K562 (cell line): ENCODE results near the gene SENP1. TPM values are rescaled to one million over a fixed set of nuclear protein-coding genes. Genes with fewer than 3 reads are reported as not detected.

Source experiments
- ATAC-seq: fragments of 200-7000 bp; cut with Tn5 transposase; 3 replicates; pipeline ENCODE4 v1.9.1; 2020; ENCODE audit warnings: moderate library complexity
- BruUV-seq: library from RNA; stranded (reverse); fragments of 400-500 nt; replicated peaks from 2 replicates; lab custom pipeline; 2021; lab: Mats Ljungman, UMichigan
- CTCF ChIA-PET: fragments of 300-600 bp; formaldehyde crosslinking; extraction: SDS; loops from one replicate; lab custom pipeline; 2021; ENCODE audit warnings: low intra/inter-chr PET ratio; lab: Yijun Ruan, JAX
- POLR2A ChIA-PET: fragments of 300-600, 350-650 bp; sonication (Branson Sonifier 250); formaldehyde crosslinking; extraction: SDS; loops from one replicate; lab custom pipeline; 2021; ENCODE audit warnings: antibody characterized with exemption, inconsistent platforms; lab: Yijun Ruan, JAX
- DNase-seq, 4 experiments: peaks; one replicate each; pipeline versions ENCODE4 v3.0.0 to v3.0.0-alpha.2; 2011 to 2018; ENCODE audit warnings: low spot score in 3 of 4, mixed read lengths in 3 of 4; ENCODE audit errors: extremely low read depth in 1 of 4
- FAIRE-seq: peaks from 2 replicates; lab custom pipeline; 2011; peaks lifted over from hg19 to GRCh38; lab: Jason Lieb, UNC
- H2AFZ ChIP-seq: 2 replicates; pipeline ENCODE4 v1.6.0; 2011; ENCODE audit warnings: low read depth, low read length, control low read depth, inconsistent platforms
- H3K27ac ChIP-seq: fragments of 200-600 bp; 3 replicates; pipeline ENCODE4 v1.8.0; 2011; ENCODE audit warnings: low read depth, mild to moderate bottlenecking, control low read depth, inconsistent platforms, low read length, moderate library complexity, mixed read lengths; ENCODE audit errors: extremely low read depth
- H3K27me3 ChIP-seq, 2 experiments: fragments of 300-600 bp in 1 of 2; 2 replicates in 1 of 2; 3 replicates in 1 of 2; pipeline versions ENCODE4 v1.6.0 to v1.8.0; 2011; ENCODE audit warnings: inconsistent platforms in 2 of 2, low read length in 2 of 2, mild to moderate bottlenecking in 1 of 2, mixed read lengths in 1 of 2, moderate library complexity in 1 of 2; ENCODE audit not compliant: control insufficient read depth in 2 of 2, insufficient read depth in 2 of 2
- H3K36me3 ChIP-seq: fragments of 300-600 bp; 3 replicates; pipeline ENCODE4 v1.8.0; 2011; ENCODE audit warnings: mild to moderate bottlenecking, low read length, inconsistent platforms; ENCODE audit not compliant: control insufficient read depth, insufficient read depth
- H3K4me1 ChIP-seq, 2 experiments: fragments of 200-600 bp in 1 of 2; replicated peaks in 1 of 2; 2 replicates in 1 of 2; 3 replicates in 1 of 2; pipeline versions ENCODE4 v1.5.1 to v1.8.0; 2011; ENCODE audit warnings: inconsistent platforms in 2 of 2, low read length in 2 of 2, mild to moderate bottlenecking in 1 of 2, mixed read lengths in 1 of 2, moderate library complexity in 1 of 2; ENCODE audit not compliant: control insufficient read depth in 2 of 2, insufficient read depth in 2 of 2
- H3K4me2 ChIP-seq: 2 replicates; pipeline ENCODE4 v1.6.1; 2011; ENCODE audit warnings: low read length, control low read depth, inconsistent platforms, mixed read lengths; ENCODE audit not compliant: insufficient read depth
- H3K4me3 ChIP-seq: fragments of 200-600 bp; sonication (generic), shearing (Covaris generic); 2 replicates; pipeline ENCODE4 v1.5.1; 2016; ENCODE audit warnings: control low read depth, inconsistent platforms
- H3K79me2 ChIP-seq: fragments of 200-600 bp; 3 replicates; pipeline ENCODE4 v1.8.0; 2011; ENCODE audit warnings: low read length, inconsistent platforms; ENCODE audit not compliant: control insufficient read depth, insufficient read depth
- H3K9ac ChIP-seq, 2 experiments: 2 replicates each; pipeline versions ENCODE4 v1.6.0 to v1.6.1; 2011; ENCODE audit warnings: low read depth in 2 of 2, low read length in 2 of 2, control low read depth in 1 of 2, inconsistent platforms in 1 of 2, mild to moderate bottlenecking in 1 of 2, mixed read lengths in 1 of 2; ENCODE audit not compliant: insufficient read depth in 1 of 2
- H3K9me1 ChIP-seq: one replicate; pipeline ENCODE4 v1.6.0; 2011; ENCODE audit warnings: inconsistent platforms, mild to moderate bottlenecking, low read length, moderate library complexity; ENCODE audit not compliant: control insufficient read depth, insufficient read depth
- H3K9me3 ChIP-seq: replicated peaks from 2 replicates; pipeline ENCODE4 v1.5.1; 2011; ENCODE audit warnings: low read depth, low read length, inconsistent platforms; ENCODE audit not compliant: control insufficient read depth, insufficient read depth
- H4K20me1 ChIP-seq: replicated peaks from 2 replicates; pipeline ENCODE4 v1.6.1; 2011; ENCODE audit warnings: low read length, inconsistent platforms, mixed read lengths; ENCODE audit not compliant: control insufficient read depth, insufficient read depth
- MEF2D ChIP-seq: conservative IDR thresholded peaks from 2 replicates; pipeline ENCODE4 v1.6.1; 2016; ENCODE audit warnings: low read depth, missing genetic modification characterization, missing compliant biosample characterization
- SAFB2 ChIP-seq: fragments of 200-400 bp; formaldehyde crosslinking; IDR thresholded peaks from 2 replicates; pipeline ENCODE4 v1.6.1; 2018; ENCODE audit warnings: borderline replicate concordance, low read length, low read depth, moderate library complexity; ENCODE audit not compliant: severe bottlenecking
- SNRNP70 ChIP-seq: fragments of 200-400 bp; formaldehyde crosslinking; optimal IDR thresholded peaks from 2 replicates; pipeline ENCODE3; 2017; ENCODE audit warnings: low read depth, low read length
- TRIM24 ChIP-seq, 2 experiments: fragments of 450-650 bp; IDR thresholded peaks; 2 replicates each; pipeline ENCODE4 v1.6.1; 2016
- ZNF785 ChIP-seq: fragments of 250-450 bp; sonication (Bioruptor Pico); IDR thresholded peaks from 2 replicates; pipeline ENCODE4 v1.4.0; 2020; ENCODE audit warnings: mild to moderate bottlenecking
- WGBS: fragments of 100-300 bp; shearing (Covaris generic); methylation state at CpG from one replicate; pipeline ENCODE4 v1.1.6; 2016; ENCODE audit warnings: low coverage, mixed read lengths; ENCODE audit not compliant: insufficient coverage; ENCODE audit errors: missing lambda C conversion rate; 5-methylcytosine and 5-hydroxymethylcytosine counted together
- in situ Hi-C: fragments of 300-500 bp; cut with MboI; formaldehyde crosslinking; loops from 4 replicates; pipeline ENCODE4 v1.15.0; 2018; ENCODE audit warnings: inconsistent platforms, mixed read lengths
- intact Hi-C: fragments of 100-400 bp; cut with micrococcal nuclease; formaldehyde crosslinking; loops from 2 replicates; pipeline ENCODE4 v1.14.2; 2022
- polyA plus RNA-seq, 8 experiments: library from polyadenylated mRNA; depleted of rRNA in 4 of 8; stranded (reverse) in 5 of 8; unstranded in 3 of 8; fragments of >200 nt; fragmentation: Nextera tagmentation in 2 of 8; fragmentation: Illumina TruSeq in 1 of 8; extraction: Ambion mirVana in 2 of 8; extraction: Trizol in 1 of 8; gene quantifications; 2 replicates each; pipeline versions ENCODE4 v1.2.1 to v1.2.3, GENCODE V29; 2011 to 2014; ENCODE audit warnings: inconsistent platforms in 1 of 8, missing spikeins in 1 of 8
- total RNA-seq, 7 experiments: library from RNA; depleted of rRNA in 6 of 7; stranded (reverse); fragments of >200 nt in 6 of 7; fragmentation: Illumina TruSeq in 2 of 7; extraction: Trizol in 2 of 7; gene quantifications; 2 replicates each; pipeline versions ENCODE4 v1.2.1 to v1.2.3, GENCODE V29; 2011 to 2021; ENCODE audit warnings: low replicate concordance in 1 of 7
- TF ChIP-seq, protein P1 (sequence below): sonication (generic); formaldehyde crosslinking; IDR thresholded peaks from 2 replicates; pipeline ENCODE4 v1.8.0; 2022; ENCODE audit warnings: missing genetic modification reagents, mild to moderate bottlenecking, moderate library complexity, borderline replicate concordance
- TF ChIP-seq, protein P2 (sequence below): fragments of 450-650 bp; IDR thresholded peaks from 2 replicates; pipeline ENCODE4 v1.6.1; 2016; ENCODE audit warnings: mild to moderate bottlenecking, moderate library complexity

SENP1 gene
- total and polyA plus RNA-seq, 9 of the 15 experiments (the other 6 are each of a cell fraction or from before 2014, with no cell fraction given), result 15.5 to 59.0 (median 36.3) TPM

- in situ Hi-C loops, result no loop called here
- H3K9ac ChIP-seq, result no peak overlapping the region
- no peak overlapping the region for H2AFZ ChIP-seq
- H3K9me1 ChIP-seq, result no peaks in the 10 kb centered on the region
- H3K4me1 ChIP-seq, result peaks cover 5 to 9% of the 10 kb centered on the region in 2 experiments; a peak in 2 of 5 replicates
- POLR2A ChIA-PET, result no interaction called here
- TF ChIP-seq SAFB2 (no peak), TRIM24 (IDR thresholded peaks at IDR 0.05) (no peak), MEF2D (tag) (no peak), ZNF785 (CRISPR knock-in tag) (no peak), SNRNP70 (no peak)
- TF ChIP-seq, protein P1, sequence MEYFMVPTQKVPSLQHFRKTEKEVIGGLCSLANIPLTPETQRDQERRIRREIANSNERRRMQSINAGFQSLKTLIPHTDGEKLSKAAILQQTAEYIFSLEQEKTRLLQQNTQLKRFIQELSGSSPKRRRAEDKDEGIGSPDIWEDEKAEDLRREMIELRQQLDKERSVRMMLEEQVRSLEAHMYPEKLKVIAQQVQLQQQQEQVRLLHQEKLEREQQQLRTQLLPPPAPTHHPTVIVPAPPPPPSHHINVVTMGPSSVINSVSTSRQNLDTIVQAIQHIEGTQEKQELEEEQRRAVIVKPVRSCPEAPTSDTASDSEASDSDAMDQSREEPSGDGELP (CRISPR knock-in tag), result no peak
- TF ChIP-seq, protein P2, sequence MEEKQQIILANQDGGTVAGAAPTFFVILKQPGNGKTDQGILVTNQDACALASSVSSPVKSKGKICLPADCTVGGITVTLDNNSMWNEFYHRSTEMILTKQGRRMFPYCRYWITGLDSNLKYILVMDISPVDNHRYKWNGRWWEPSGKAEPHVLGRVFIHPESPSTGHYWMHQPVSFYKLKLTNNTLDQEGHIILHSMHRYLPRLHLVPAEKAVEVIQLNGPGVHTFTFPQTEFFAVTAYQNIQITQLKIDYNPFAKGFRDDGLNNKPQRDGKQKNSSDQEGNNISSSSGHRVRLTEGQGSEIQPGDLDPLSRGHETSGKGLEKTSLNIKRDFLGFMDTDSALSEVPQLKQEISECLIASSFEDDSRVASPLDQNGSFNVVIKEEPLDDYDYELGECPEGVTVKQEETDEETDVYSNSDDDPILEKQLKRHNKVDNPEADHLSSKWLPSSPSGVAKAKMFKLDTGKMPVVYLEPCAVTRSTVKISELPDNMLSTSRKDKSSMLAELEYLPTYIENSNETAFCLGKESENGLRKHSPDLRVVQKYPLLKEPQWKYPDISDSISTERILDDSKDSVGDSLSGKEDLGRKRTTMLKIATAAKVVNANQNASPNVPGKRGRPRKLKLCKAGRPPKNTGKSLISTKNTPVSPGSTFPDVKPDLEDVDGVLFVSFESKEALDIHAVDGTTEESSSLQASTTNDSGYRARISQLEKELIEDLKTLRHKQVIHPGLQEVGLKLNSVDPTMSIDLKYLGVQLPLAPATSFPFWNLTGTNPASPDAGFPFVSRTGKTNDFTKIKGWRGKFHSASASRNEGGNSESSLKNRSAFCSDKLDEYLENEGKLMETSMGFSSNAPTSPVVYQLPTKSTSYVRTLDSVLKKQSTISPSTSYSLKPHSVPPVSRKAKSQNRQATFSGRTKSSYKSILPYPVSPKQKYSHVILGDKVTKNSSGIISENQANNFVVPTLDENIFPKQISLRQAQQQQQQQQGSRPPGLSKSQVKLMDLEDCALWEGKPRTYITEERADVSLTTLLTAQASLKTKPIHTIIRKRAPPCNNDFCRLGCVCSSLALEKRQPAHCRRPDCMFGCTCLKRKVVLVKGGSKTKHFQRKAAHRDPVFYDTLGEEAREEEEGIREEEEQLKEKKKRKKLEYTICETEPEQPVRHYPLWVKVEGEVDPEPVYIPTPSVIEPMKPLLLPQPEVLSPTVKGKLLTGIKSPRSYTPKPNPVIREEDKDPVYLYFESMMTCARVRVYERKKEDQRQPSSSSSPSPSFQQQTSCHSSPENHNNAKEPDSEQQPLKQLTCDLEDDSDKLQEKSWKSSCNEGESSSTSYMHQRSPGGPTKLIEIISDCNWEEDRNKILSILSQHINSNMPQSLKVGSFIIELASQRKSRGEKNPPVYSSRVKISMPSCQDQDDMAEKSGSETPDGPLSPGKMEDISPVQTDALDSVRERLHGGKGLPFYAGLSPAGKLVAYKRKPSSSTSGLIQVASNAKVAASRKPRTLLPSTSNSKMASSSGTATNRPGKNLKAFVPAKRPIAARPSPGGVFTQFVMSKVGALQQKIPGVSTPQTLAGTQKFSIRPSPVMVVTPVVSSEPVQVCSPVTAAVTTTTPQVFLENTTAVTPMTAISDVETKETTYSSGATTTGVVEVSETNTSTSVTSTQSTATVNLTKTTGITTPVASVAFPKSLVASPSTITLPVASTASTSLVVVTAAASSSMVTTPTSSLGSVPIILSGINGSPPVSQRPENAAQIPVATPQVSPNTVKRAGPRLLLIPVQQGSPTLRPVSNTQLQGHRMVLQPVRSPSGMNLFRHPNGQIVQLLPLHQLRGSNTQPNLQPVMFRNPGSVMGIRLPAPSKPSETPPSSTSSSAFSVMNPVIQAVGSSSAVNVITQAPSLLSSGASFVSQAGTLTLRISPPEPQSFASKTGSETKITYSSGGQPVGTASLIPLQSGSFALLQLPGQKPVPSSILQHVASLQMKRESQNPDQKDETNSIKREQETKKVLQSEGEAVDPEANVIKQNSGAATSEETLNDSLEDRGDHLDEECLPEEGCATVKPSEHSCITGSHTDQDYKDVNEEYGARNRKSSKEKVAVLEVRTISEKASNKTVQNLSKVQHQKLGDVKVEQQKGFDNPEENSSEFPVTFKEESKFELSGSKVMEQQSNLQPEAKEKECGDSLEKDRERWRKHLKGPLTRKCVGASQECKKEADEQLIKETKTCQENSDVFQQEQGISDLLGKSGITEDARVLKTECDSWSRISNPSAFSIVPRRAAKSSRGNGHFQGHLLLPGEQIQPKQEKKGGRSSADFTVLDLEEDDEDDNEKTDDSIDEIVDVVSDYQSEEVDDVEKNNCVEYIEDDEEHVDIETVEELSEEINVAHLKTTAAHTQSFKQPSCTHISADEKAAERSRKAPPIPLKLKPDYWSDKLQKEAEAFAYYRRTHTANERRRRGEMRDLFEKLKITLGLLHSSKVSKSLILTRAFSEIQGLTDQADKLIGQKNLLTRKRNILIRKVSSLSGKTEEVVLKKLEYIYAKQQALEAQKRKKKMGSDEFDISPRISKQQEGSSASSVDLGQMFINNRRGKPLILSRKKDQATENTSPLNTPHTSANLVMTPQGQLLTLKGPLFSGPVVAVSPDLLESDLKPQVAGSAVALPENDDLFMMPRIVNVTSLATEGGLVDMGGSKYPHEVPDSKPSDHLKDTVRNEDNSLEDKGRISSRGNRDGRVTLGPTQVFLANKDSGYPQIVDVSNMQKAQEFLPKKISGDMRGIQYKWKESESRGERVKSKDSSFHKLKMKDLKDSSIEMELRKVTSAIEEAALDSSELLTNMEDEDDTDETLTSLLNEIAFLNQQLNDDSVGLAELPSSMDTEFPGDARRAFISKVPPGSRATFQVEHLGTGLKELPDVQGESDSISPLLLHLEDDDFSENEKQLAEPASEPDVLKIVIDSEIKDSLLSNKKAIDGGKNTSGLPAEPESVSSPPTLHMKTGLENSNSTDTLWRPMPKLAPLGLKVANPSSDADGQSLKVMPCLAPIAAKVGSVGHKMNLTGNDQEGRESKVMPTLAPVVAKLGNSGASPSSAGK, result no peak
- H4K20me1 ChIP-seq, result no peaks in the 10 kb centered on the region
- WGBS, result 100% methylated on average over 2 of the region's 2 CpGs
- DNase-seq, result no peak
- BruUV-seq, result no TSS peak
- H3K27ac ChIP-seq, result no peak overlapping the region
- CTCF ChIA-PET, result no interaction called here
- no peak overlapping the region for H3K4me2 ChIP-seq
- no peak for ATAC-seq
- intact Hi-C loops, result no loop called here
- FAIRE-seq, result no peak
- peaks cover 70% of the 10 kb centered on the region for H3K36me3 ChIP-seq
- H3K9me3 ChIP-seq, result no peaks in the 10 kb centered on the region
- no peak overlapping the region for H3K4me3 ChIP-seq
- no peaks in the 10 kb centered on the region for H3K79me2 ChIP-seq
- no peaks in the 10 kb centered on the region for H3K27me3 ChIP-seq
Measured at GRCh38 chr12:48071808-48072207, 34.1 kb downstream of the SENP1 start.
